GM12878 (cell line): ENCODE results near the gene B3GNT7. TPM values are rescaled to one million over a fixed set of nuclear protein-coding genes. Genes with fewer than 3 reads are reported as not detected.

ENCODE experiments used
- ATAC-seq: fragments of 200-7000 bp; cut with Tn5 transposase; 3 replicates; pipeline ENCODE4 v1.9.1; 2020; ENCODE audit warnings: mild to moderate bottlenecking, moderate library complexity
- BruUV-seq: library from RNA; stranded (reverse); fragments of 400-500 nt; replicated peaks from 2 replicates; lab custom pipeline; 2021; lab: Mats Ljungman, UMichigan
- CTCF ChIA-PET: fragments of 300-600 bp; sonication (Branson Sonifier 250); formaldehyde crosslinking; extraction: SDS; loops from one replicate; lab custom pipeline; 2021; ENCODE audit warnings: inconsistent platforms; lab: Yijun Ruan, JAX
- POLR2A ChIA-PET: fragments of 350-600 bp; formaldehyde crosslinking; extraction: SDS; loops from one replicate; lab custom pipeline; 2021; ENCODE audit warnings: inconsistent platforms; lab: Charles Lee
- RAD21 ChIA-PET: fragments of 300-600 bp; sonication (Branson Sonifier 250); formaldehyde crosslinking; loops from one replicate; lab custom pipeline; 2023; ENCODE audit warnings: antibody characterized with exemption; ENCODE audit not compliant: unreplicated experiment; lab: Charles Lee
- SMC1A ChIA-PET: fragments of 300-600 bp; sonication (Branson Sonifier 250); formaldehyde crosslinking; loops from one replicate; lab custom pipeline; 2023; ENCODE audit not compliant: unreplicated experiment, uncharacterized antibody; lab: Charles Lee
- DNase-seq: peaks from one replicate; pipeline ENCODE4 v3.0.0-alpha.2; 2011; ENCODE audit warnings: low read depth, low spot score
- FAIRE-seq: peaks from 3 replicates; lab custom pipeline; 2011; peaks lifted over from hg19 to GRCh38; lab: Jason Lieb, UNC
- H2AFZ ChIP-seq: 2 replicates; pipeline ENCODE4 v1.6.0; 2011; ENCODE audit warnings: low read depth, low read length, control low read depth; ENCODE audit not compliant: control insufficient read depth
- H3K27ac ChIP-seq: 2 replicates; pipeline ENCODE4 v1.5.1; 2011; ENCODE audit warnings: control low read depth; ENCODE audit not compliant: control insufficient read depth, insufficient read depth
- H3K27me3 ChIP-seq, 2 experiments: replicated peaks in 1 of 2; 2 replicates each; pipeline versions ENCODE4 v1.6.0 to v1.6.1; 2011; ENCODE audit warnings: low read length in 1 of 2; ENCODE audit not compliant: control insufficient read depth in 2 of 2, insufficient read depth in 2 of 2
- H3K36me3 ChIP-seq, 2 experiments: 2 replicates each; pipeline ENCODE4 v1.5.1; 2011; ENCODE audit warnings: low read length in 1 of 2; ENCODE audit not compliant: control insufficient read depth in 2 of 2, insufficient read depth in 2 of 2
- H3K4me1 ChIP-seq: 2 replicates; pipeline ENCODE4 v1.6.1; 2011; ENCODE audit warnings: mild to moderate bottlenecking, low read length, moderate library complexity, mixed read lengths; ENCODE audit not compliant: control insufficient read depth, insufficient read depth
- H3K4me2 ChIP-seq: 2 replicates; pipeline ENCODE4 v1.6.0; 2011; ENCODE audit warnings: control low read depth; ENCODE audit not compliant: control insufficient read depth, insufficient read depth
- H3K4me3 ChIP-seq: fragments of 200-600 bp; sonication (generic); 2 replicates; pipeline ENCODE4 v1.5.1; 2016
- H3K79me2 ChIP-seq: 2 replicates; pipeline ENCODE4 v1.6.0; 2011; ENCODE audit warnings: low read length; ENCODE audit not compliant: control insufficient read depth, insufficient read depth
- H3K9ac ChIP-seq: 2 replicates; pipeline ENCODE4 v1.8.0; 2011; ENCODE audit warnings: low read length, control low read depth, mixed read lengths; ENCODE audit not compliant: control insufficient read depth, insufficient read depth
- H3K9me3 ChIP-seq: replicated peaks from 3 replicates; pipeline ENCODE4 v1.5.1; 2011; ENCODE audit warnings: mild to moderate bottlenecking, low read length; ENCODE audit not compliant: control insufficient read depth, insufficient read depth
- H4K20me1 ChIP-seq: 2 replicates; pipeline ENCODE4 v1.6.0; 2011; ENCODE audit not compliant: control insufficient read depth, insufficient read depth
- CBX5 ChIP-seq: sonication (generic); IDR thresholded peaks from 2 replicates; pipeline ENCODE4 v1.6.1; 2016; ENCODE audit warnings: low read depth, moderate library complexity, mild to moderate bottlenecking, inconsistent platforms
- CHD2 ChIP-seq: IDR thresholded peaks from 2 replicates; pipeline ENCODE4 v1.6.1; 2011; ENCODE audit warnings: low read depth, low read length, improper control_type of control experiment, borderline replicate concordance
- CREB1 ChIP-seq: IDR thresholded peaks from 2 replicates; pipeline ENCODE4 v1.6.1; 2012; ENCODE audit warnings: low read depth, mild to moderate bottlenecking, inconsistent platforms
- POLR2AphosphoS5 ChIP-seq: IDR thresholded peaks from 2 replicates; pipeline ENCODE4 v1.6.1; 2011; ENCODE audit warnings: mild to moderate bottlenecking, low read length, inconsistent platforms
- RB1 ChIP-seq: fragments of 450-650 bp; formaldehyde crosslinking; IDR thresholded peaks from 2 replicates; pipeline ENCODE4 v1.6.1; 2017; ENCODE audit warnings: mild to moderate bottlenecking, borderline replicate concordance
- WGBS: methylation state at CpG from one replicate; pipeline ENCODE4 v1.1.6; 2016; ENCODE audit warnings: low lambda C conversion rate; ENCODE audit not compliant: insufficient replicate concordance, insufficient coverage; ENCODE audit errors: missing lambda C conversion rate; 5-methylcytosine and 5-hydroxymethylcytosine counted together
- in situ Hi-C: fragments of 300-500 bp; cut with MboI; formaldehyde crosslinking; loops from 9 replicates; pipeline ENCODE4 v1.14.3; 2018; ENCODE audit warnings: mixed read lengths
- intact Hi-C: fragments of 100-400 bp; cut with micrococcal nuclease; formaldehyde crosslinking; loops from one replicate; pipeline ENCODE4 v1.14.2; 2022; ENCODE audit not compliant: unreplicated experiment
- polyA plus RNA-seq, 11 experiments: library from polyadenylated mRNA; depleted of rRNA in 4 of 11; unstranded in 6 of 11; stranded (reverse) in 5 of 11; fragments of >200 nt; fragmentation: Nextera tagmentation in 4 of 11; fragmentation: Illumina TruSeq in 1 of 11; extraction: Ambion mirVana in 4 of 11; extraction: Trizol in 1 of 11; gene quantifications; 1 replicate in 1 of 11; 2 replicates in 10 of 11; pipeline versions ENCODE4 v1.2.1 to v1.2.3, GENCODE V29; 2011 to 2016; ENCODE audit warnings: inconsistent platforms in 2 of 11, missing spikeins in 2 of 11, low read depth in 1 of 11
- total RNA-seq, 4 experiments: library from RNA; depleted of rRNA in 3 of 4; stranded (reverse); fragments of >200 nt in 3 of 4; fragmentation: Illumina TruSeq in 1 of 4; extraction: Trizol in 1 of 4; gene quantifications; 2 replicates each; pipeline versions ENCODE4 v1.2.1 to v1.2.3, GENCODE V29; 2013 to 2021

The B3GNT7 gene
- total and polyA plus RNA-seq, 10 of the 15 experiments (the other 5 are each of a cell fraction or from before 2014, with no cell fraction given), result 0.91 to 12.6 (median 3.7) TPM

DNA sequence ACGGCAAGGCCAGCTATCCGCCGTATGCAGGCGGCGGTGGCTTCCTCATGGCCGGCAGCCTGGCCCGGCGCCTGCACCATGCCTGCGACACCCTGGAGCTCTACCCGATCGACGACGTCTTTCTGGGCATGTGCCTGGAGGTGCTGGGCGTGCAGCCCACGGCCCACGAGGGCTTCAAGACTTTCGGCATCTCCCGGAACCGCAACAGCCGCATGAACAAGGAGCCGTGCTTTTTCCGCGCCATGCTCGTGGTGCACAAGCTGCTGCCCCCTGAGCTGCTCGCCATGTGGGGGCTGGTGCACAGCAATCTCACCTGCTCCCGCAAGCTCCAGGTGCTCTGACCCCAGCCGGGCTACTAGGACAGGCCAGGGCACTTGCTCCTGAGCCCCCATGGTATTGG, 3.1 kb downstream of the B3GNT7 start:
- ATAC-seq (no peak), FAIRE-seq (no peak), DNase-seq (no peak)
- WGBS, result 97% methylated on average over 27 of the region's 27 CpGs
- no peak for TF ChIP-seq CREB1
- no peak for TF ChIP-seq CBX5
- no peak for TF ChIP-seq POLR2AphosphoS5
- no peak for TF ChIP-seq CHD2
- no peak for TF ChIP-seq RB1
- CTCF ChIA-PET, result interaction anchor here (1.1 kb wide), 1 partner anchor 170 kb away, joined by 3 read pairs; no protein-coding TSS in a partner anchor
- SMC1A ChIA-PET, result no interaction called here
- Histone ChIP-seq H3K4me2 (no peak overlapping the region), H2AFZ (no peak overlapping the region), H3K27me3 (no peaks in the 10 kb centered on the region), H3K9ac (no peak overlapping the region), H3K4me3 (no peak overlapping the region), H3K4me1 (peaks cover 29% of the 10 kb centered on the region), H3K9me3 (no peaks in the 10 kb centered on the region), H3K79me2 (peaks cover 20% of the 10 kb centered on the region), H3K36me3 (peaks cover 0 to 4% of the 10 kb centered on the region in 2 experiments; a peak in 2 of 4 replicates), H4K20me1 (no peaks in the 10 kb centered on the region), H3K27ac (no peak overlapping the region)
- in situ Hi-C loops, result no loop called here
- POLR2A ChIA-PET, result no interaction called here
- BruUV-seq, result no TSS peak
- intact Hi-C loops, result loop anchor here (10.0 kb wide), 2 partner anchors 266 to 574 kb away; no protein-coding TSS in a partner anchor
- RAD21 ChIA-PET, result interaction anchor here (0.5 to 2.5 kb wide), 2 partner anchors 101 to 181 kb away, joined by 3 to 9 read pairs; no protein-coding TSS in a partner anchor
